ENCODE data around the gene TET2. TPM values are rescaled to one million over a fixed set of nuclear protein-coding genes. Genes with fewer than 3 reads are reported as not detected.

Gene TET2
- total RNA-seq, 1 experiment from 2014 or later: 9.5 TPM

- DNase-seq (ENCODE audit: low read depth): no peak
Measured at GRCh38 chr4:105140684-105141490, 5.8 kb upstream of the TET2 start.

- DNase-seq (ENCODE audit: low read depth): peak; percentile 38
Measured at GRCh38 chr4:105145156-105145902, 1.3 kb upstream of the TET2 start.

- DNase-seq (ENCODE audit: low read depth): no peak
Measured at GRCh38 chr4:105145903-105146275, 787 bp upstream of the TET2 start.

GRCh38 chr4:105147016-105147552 is 408 bp downstream of the TET2 start:
- no peak for DNase-seq (ENCODE audit: low read depth)

DNA sequence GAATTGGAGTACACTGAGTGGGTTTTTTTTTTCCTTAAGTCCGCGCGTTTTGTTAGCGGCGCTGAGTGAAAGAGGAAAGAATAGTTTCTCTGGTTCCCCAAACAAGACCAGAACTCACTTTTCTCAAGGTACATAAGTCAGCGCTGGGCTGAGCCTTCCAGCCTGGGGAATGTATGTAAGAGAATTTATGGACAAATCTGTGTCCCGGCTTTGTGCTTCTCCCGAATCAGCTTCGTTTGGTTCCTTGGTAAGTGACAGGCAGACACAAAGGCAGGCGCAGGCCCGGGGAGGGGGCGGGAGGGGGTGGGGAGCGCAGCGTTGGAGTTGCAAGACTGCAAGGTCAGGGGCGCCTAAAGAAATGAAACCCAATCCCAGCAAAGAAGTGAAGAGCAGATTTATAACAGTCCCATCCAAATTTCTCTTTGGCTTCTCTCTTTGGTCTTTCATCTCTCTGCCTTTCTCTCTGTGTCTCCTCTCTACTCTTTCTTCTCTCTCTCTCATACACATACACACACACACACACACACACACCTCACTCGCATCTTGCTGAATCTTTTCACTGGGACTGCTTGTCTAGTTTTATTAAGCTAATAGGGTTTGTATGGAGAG is 981 bp downstream of the TET2 start:
- peak; percentile 34 for DNase-seq (ENCODE audit: low read depth)

DNA sequence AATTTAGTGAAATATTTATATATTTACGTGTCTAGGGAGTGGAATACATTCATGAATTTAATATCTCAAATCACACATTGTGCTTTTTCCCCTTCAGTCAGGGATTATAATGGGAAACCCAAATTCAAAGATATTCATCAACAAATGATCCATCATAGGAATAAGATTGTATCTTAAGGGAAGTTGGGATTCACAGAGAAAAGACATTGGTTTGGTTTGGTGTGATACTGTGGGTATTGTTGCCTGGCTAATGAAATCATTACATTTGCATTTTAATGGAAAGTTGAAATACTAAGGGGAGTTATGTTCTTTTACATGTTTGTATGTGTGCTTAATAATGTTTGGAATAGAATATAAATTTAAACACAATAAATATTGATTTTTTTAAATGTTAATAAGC is 1.7 kb downstream of the TET2 start:
- no peak for DNase-seq (ENCODE audit: low read depth)

GRCh38 chr4:105148776-105149175 is 2.1 kb downstream of the TET2 start:
- no peak for DNase-seq (ENCODE audit: low read depth)

- no peak for DNase-seq (ENCODE audit: low read depth)
Measured at GRCh38 chr4:105149771-105150170, 3.1 kb downstream of the TET2 start.

GRCh38 chr4:105150503-105150902 is 3.8 kb downstream of the TET2 start:
- DNase-seq (ENCODE audit: low read depth): no peak

DNA sequence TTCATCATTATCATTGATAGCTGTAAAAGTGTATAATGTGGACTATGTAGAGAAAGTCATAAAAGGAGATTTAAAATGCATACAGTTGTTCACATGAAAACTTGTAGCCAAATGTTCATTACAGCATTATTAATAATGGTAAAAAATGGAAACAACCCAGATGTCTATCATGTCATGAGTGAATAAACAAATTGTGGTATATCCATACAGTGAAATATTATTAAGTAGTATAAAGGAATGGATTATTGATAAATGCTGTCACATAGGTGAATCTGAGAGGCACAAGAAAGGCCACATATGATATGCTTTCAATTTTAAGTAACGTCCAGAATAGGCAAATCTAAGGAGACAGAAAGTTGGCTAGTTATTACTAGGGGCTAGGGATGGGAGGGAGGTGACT is 7.1 kb downstream of the TET2 start:
- no peak for DNase-seq (ENCODE audit: low read depth)

DNA sequence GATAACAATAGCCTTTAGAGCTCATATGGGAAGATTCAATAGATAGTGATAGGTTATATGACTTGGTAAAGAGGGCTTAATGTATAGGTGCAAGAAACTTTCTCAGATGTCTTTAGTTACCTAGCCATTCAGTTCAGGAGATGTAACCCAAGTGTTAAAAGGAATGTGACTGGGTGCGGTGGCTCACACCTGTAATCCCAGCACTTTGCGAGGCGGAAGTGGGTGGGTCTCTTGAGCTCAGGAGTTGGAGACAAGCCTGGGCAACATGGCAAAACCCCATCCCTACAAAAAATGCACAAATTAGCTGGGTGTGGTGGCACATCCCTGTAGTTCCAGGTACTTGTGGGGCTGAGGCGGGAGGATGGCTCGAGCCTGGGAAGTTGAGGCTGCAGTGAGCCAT is 7.9 kb downstream of the TET2 start:
- no peak for DNase-seq (ENCODE audit: low read depth)

- DNase-seq (ENCODE audit: low read depth): no peak
Measured at GRCh38 chr4:105155426-105155825, 8.8 kb downstream of the TET2 start.

DNA sequence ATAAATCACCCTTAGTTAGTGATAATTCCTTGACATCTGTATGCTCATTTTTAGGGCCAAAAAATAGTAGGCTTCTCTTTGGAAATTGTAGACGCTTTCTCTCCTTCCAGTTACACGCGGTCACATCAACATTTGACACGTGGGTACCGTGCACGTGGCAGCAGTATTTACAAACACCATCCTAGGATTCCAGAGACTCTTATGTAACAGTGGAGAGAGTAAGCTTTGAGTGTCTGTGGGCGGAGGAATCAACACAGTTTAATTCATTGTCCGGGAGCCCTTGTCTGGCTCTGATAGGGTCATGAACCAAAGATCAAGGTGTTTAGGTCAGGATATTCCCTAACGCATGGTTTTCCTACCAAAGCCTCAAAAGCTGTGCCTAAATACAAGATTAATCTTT is 12.2 kb downstream of the TET2 start:
- DNase-seq (ENCODE audit: low read depth): no peak

DNA sequence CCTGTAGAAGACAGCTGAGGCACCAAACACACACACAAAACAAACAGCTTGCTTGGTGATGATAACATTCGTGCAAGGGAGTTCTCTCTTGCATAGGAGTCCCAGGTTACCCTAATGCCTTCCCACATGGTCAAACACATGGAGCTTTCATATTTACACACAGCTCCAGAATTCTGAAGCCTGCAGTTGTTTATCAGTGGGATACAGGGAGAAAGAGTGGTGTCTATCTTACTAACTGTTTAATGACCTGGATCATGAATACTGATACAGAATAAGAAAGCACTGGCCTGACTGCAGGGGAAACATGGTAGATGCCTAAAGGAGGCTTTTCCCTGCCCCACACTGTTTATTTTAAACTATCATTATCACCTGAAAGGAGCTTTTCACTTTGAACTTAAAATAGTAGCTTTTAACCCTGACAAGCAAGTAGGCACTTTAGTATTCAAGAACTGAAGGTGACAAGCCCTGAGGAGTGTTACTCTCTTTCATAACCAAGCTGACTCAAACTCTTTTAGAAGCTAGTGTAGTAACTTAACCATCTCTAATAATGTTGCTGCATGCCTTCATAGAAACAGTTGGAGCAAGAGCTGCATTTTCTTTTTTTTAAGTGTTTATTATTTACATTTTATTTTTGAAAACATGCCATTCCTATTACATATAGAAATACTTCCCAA is 15.6 kb downstream of the TET2 start:
- DNase-seq (ENCODE audit: low read depth): no peak

GRCh38 chr4:105164548-105164947 is 17.9 kb downstream of the TET2 start:
- no peak for DNase-seq (ENCODE audit: low read depth)

- DNase-seq (ENCODE audit: low read depth): no peak
Measured at GRCh38 chr4:105166066-105166465, 19.4 kb downstream of the TET2 start.

DNA sequence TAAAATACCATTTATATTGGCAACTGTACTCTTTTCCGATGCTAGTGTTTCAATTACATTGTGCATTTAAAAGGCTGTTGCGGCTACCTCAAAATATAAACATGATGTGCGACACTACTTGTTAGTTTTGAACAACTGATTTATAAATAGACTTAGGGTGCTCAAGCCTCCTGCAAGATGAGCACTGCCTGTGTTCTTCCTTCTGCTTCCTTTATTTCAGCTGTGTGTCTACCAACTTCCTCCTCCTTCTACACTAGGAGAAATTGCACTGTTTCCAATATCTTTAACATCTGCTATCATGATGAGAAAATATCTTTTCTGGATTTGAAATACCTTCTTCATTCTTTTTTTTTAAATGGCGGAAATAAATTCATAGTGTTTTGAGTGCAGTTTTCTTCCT is 24.0 kb downstream of the TET2 start:
- no peak for DNase-seq (ENCODE audit: low read depth)

DNA sequence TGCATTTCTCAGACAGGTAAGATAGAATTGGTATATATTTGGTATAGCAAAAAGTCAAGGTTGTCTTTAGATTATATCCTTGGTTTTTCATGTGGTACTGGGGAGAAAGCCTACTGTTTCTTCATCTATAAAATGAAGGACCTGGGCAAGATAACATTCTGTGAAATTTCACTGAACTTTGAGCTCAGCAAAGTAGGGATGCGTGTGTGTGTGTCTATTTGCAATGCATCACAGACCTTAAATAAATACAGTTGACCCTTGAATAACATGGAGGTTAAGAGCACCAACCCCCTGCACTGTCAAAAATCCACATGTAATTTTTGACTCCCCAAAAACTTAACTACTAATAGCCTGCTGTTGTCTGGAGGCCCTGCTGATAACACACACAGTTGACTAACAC is 25.2 kb downstream of the TET2 start:
- no peak for DNase-seq (ENCODE audit: low read depth)

GRCh38 chr4:105174098-105174497 is 27.4 kb downstream of the TET2 start:
- no peak for DNase-seq (ENCODE audit: low read depth)

GRCh38 chr4:105179539-105180401 is 33.1 kb downstream of the TET2 start:
- DNase-seq (ENCODE audit: low read depth): peak; percentile 94

DNA sequence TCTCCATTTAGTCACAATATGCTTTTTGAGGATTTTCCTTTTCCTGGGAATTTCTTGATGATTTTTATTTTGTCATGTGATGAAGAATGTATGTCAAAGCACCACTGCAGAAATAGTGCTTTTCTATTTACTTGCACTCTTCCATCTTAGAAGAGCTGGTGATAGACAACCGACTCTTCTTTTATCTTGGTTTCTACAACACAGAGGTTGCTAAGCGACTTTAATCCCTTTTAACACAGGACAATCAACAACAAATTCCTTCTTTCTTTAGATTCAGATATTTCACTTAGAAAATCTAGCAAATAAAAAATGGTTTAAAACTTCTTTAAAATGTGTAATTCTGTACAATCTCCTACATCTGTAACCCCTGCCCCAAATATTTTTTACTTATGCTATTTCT is 34.6 kb downstream of the TET2 start:
- no peak for DNase-seq (ENCODE audit: low read depth)

Measured in LHCN-M2 (cell line).